ENCODE measurements around the gene KCTD6. TPM values are rescaled to one million over a fixed set of nuclear protein-coding genes. Genes with fewer than 3 reads are reported as not detected.

The KCTD6 gene
- total and polyA plus RNA-seq, 2 of the 8 experiments (the other 6 are each of a cell fraction or from before 2014, with no cell fraction given) = 17.4 to 21.4 TPM

GRCh38 chr3:58497097-58497496 is 5.2 kb downstream of the KCTD6 start (continued):
- TF ChIP-seq, protein P1, sequence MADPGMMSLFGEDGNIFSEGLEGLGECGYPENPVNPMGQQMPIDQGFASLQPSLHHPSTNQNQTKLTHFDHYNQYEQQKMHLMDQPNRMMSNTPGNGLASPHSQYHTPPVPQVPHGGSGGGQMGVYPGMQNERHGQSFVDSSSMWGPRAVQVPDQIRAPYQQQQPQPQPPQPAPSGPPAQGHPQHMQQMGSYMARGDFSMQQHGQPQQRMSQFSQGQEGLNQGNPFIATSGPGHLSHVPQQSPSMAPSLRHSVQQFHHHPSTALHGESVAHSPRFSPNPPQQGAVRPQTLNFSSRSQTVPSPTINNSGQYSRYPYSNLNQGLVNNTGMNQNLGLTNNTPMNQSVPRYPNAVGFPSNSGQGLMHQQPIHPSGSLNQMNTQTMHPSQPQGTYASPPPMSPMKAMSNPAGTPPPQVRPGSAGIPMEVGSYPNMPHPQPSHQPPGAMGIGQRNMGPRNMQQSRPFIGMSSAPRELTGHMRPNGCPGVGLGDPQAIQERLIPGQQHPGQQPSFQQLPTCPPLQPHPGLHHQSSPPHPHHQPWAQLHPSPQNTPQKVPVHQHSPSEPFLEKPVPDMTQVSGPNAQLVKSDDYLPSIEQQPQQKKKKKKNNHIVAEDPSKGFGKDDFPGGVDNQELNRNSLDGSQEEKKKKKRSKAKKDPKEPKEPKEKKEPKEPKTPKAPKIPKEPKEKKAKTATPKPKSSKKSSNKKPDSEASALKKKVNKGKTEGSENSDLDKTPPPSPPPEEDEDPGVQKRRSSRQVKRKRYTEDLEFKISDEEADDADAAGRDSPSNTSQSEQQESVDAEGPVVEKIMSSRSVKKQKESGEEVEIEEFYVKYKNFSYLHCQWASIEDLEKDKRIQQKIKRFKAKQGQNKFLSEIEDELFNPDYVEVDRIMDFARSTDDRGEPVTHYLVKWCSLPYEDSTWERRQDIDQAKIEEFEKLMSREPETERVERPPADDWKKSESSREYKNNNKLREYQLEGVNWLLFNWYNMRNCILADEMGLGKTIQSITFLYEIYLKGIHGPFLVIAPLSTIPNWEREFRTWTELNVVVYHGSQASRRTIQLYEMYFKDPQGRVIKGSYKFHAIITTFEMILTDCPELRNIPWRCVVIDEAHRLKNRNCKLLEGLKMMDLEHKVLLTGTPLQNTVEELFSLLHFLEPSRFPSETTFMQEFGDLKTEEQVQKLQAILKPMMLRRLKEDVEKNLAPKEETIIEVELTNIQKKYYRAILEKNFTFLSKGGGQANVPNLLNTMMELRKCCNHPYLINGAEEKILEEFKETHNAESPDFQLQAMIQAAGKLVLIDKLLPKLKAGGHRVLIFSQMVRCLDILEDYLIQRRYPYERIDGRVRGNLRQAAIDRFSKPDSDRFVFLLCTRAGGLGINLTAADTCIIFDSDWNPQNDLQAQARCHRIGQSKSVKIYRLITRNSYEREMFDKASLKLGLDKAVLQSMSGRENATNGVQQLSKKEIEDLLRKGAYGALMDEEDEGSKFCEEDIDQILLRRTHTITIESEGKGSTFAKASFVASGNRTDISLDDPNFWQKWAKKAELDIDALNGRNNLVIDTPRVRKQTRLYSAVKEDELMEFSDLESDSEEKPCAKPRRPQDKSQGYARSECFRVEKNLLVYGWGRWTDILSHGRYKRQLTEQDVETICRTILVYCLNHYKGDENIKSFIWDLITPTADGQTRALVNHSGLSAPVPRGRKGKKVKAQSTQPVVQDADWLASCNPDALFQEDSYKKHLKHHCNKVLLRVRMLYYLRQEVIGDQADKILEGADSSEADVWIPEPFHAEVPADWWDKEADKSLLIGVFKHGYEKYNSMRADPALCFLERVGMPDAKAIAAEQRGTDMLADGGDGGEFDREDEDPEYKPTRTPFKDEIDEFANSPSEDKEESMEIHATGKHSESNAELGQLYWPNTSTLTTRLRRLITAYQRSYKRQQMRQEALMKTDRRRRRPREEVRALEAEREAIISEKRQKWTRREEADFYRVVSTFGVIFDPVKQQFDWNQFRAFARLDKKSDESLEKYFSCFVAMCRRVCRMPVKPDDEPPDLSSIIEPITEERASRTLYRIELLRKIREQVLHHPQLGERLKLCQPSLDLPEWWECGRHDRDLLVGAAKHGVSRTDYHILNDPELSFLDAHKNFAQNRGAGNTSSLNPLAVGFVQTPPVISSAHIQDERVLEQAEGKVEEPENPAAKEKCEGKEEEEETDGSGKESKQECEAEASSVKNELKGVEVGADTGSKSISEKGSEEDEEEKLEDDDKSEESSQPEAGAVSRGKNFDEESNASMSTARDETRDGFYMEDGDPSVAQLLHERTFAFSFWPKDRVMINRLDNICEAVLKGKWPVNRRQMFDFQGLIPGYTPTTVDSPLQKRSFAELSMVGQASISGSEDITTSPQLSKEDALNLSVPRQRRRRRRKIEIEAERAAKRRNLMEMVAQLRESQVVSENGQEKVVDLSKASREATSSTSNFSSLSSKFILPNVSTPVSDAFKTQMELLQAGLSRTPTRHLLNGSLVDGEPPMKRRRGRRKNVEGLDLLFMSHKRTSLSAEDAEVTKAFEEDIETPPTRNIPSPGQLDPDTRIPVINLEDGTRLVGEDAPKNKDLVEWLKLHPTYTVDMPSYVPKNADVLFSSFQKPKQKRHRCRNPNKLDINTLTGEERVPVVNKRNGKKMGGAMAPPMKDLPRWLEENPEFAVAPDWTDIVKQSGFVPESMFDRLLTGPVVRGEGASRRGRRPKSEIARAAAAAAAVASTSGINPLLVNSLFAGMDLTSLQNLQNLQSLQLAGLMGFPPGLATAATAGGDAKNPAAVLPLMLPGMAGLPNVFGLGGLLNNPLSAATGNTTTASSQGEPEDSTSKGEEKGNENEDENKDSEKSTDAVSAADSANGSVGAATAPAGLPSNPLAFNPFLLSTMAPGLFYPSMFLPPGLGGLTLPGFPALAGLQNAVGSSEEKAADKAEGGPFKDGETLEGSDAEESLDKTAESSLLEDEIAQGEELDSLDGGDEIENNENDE (IDR thresholded peaks at IDR 0.05; ENCODE audit: insufficient replicate concordance, low read length) = peak; percentile 42
- TF ChIP-seq RFX5 (IDR thresholded peaks at IDR 0.05; ENCODE audit: borderline replicate concordance, low read depth, low read length) (no peak), EZH2 (IDR thresholded peaks at IDR 0.05; ENCODE audit: low read depth, low read length, severe bottlenecking) (no peak), MAFK (IDR thresholded peaks at IDR 0.05; ENCODE audit: low read depth, low read length) (no peak), CTCF (IDR thresholded peaks at IDR 0.05; ENCODE audit: control extremely low read depth in 1 of 3, insufficient read depth in 1 of 3, low read depth in 1 of 3, low read length in 3 of 3) (no peak), SRF (IDR thresholded peaks at IDR 0.05; ENCODE audit: low read depth, low read length) (no peak), JUN (IDR thresholded peaks at IDR 0.05; ENCODE audit: low read depth, low read length) (no peak), CBX5 (IDR thresholded peaks at IDR 0.05; ENCODE audit: low read depth, low read length) (no peak), SIN3A (conservative IDR thresholded peaks at IDR 0.05 in 1 of 2, IDR thresholded peaks at IDR 0.05 in 1 of 2; ENCODE audit: low read depth in 1 of 2, low read length in 2 of 2) (0 out of 4 replicates have a peak, but pooled peaks of 1 of the 2 experiments have one; percentile 30)
